AG04449 (cell line): ENCODE results near the gene PFKP.

Source experiments
- CTCF ChIA-PET: fragments of 350-600 bp; formaldehyde crosslinking; extraction: SDS; loops from one replicate; lab custom pipeline; 2021; ENCODE audit warnings: antibody characterized with exemption; lab: Yijun Ruan, JAX
- POLR2A ChIA-PET: fragments of 400-600, 350-600 bp; formaldehyde crosslinking; extraction: SDS; loops from one replicate; lab custom pipeline; 2020; ENCODE audit warnings: antibody characterized with exemption, inconsistent platforms; lab: Yijun Ruan, JAX
- DNase-seq: peaks from one replicate; pipeline ENCODE4 v3.0.0-alpha.2; 2010; ENCODE audit warnings: low read depth, low spot score
- H3K4me3 ChIP-seq: 2 replicates; pipeline ENCODE4 v1.5.1; 2011; ENCODE audit warnings: low read depth, mild to moderate bottlenecking, control low read depth, low read length
- TF ChIP-seq, protein P1 (sequence below): IDR thresholded peaks from one replicate; pipeline ENCODE4 v1.5.1; 2011; ENCODE audit warnings: mild to moderate bottlenecking, moderate library complexity, low read length, control low read depth, inconsistent platforms; ENCODE audit not compliant: insufficient read depth; ENCODE audit errors: missing control alignments

The PFKP gene

GRCh38 chr10:3143366-3143765 lies 76.0 kb downstream of the PFKP start:
- no peak overlapping the region for H3K4me3 ChIP-seq
- DNase-seq, result no peak
- CTCF ChIA-PET, result no interaction called here
- POLR2A ChIA-PET, result interaction anchor here (0.6 kb wide), 1 partner anchor 10 kb away, joined by 3 read pairs; no protein-coding TSS in a partner anchor
- TF ChIP-seq, protein P1, sequence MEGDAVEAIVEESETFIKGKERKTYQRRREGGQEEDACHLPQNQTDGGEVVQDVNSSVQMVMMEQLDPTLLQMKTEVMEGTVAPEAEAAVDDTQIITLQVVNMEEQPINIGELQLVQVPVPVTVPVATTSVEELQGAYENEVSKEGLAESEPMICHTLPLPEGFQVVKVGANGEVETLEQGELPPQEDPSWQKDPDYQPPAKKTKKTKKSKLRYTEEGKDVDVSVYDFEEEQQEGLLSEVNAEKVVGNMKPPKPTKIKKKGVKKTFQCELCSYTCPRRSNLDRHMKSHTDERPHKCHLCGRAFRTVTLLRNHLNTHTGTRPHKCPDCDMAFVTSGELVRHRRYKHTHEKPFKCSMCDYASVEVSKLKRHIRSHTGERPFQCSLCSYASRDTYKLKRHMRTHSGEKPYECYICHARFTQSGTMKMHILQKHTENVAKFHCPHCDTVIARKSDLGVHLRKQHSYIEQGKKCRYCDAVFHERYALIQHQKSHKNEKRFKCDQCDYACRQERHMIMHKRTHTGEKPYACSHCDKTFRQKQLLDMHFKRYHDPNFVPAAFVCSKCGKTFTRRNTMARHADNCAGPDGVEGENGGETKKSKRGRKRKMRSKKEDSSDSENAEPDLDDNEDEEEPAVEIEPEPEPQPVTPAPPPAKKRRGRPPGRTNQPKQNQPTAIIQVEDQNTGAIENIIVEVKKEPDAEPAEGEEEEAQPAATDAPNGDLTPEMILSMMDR, result no peak

- no peak overlapping the region for H3K4me3 ChIP-seq
- TF ChIP-seq, protein P1, result no peak
- DNase-seq, result no peak
- ChIA-PET CTCF (no interaction called here), POLR2A (interaction anchor here (0.6 kb wide), 1 partner anchor 9 kb away, joined by 3 read pairs; no protein-coding TSS in a partner anchor)
Measured at GRCh38 chr10:3143791-3144434, 76.6 kb downstream of the PFKP start.

- H3K4me3 ChIP-seq, result no peak overlapping the region
- no peak for DNase-seq
- CTCF ChIA-PET, result no interaction called here
- POLR2A ChIA-PET, result no interaction called here
- TF ChIP-seq, protein P1, result no peak
Measured at GRCh38 chr10:3145366-3145765, 78.0 kb downstream of the PFKP start.

GRCh38 chr10:3146289-3146688 lies 78.9 kb downstream of the PFKP start:
- ChIA-PET POLR2A (no interaction called here), CTCF (no interaction called here)
- no peak for DNase-seq
- TF ChIP-seq, protein P1, result no peak
- H3K4me3 ChIP-seq, result no peak overlapping the region

DNA sequence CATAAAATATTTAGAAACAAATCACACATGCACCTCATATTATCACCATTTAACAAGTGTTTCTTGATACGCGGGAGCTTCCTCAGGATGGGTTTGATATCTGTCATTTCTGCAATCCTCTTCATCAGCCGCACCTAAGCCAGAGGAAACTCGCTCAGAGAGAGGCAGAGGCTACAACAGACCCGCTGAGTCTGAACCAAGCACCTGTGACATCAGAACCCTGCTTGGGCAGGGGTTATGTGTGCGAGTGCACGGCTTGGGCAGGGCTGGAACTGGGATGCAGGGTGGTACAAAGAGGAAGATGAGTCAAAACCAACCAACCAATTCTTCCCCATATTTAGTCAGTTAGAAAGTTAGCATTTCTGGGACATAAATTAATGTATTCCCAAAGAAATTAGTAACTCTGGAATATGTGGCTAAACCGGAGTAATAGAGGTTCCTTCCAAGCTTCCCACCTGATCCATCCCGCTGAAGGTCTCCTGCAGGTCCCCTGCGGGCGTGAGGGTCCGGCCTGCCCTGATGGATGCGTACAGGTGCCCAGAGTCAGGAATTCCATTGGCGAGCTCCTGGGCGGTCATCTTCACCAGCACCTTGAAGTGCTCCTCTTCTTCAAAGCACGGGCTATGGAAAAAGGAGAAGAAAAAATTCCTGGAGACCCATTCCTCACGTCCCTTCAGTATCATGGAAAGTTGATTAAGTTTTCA lies 79.9 kb downstream of the PFKP start:
- no peak overlapping the region for H3K4me3 ChIP-seq
- POLR2A ChIA-PET, result no interaction called here
- CTCF ChIA-PET, result no interaction called here
- DNase-seq, result no peak
- TF ChIP-seq, protein P1, result no peak

GRCh38 chr10:3148041-3148440 lies 80.7 kb downstream of the PFKP start:
- H3K4me3 ChIP-seq, result no peak overlapping the region
- ChIA-PET CTCF (no interaction called here), POLR2A (no interaction called here)
- TF ChIP-seq, protein P1, result no peak
- DNase-seq, result no peak
